ENCODE results near the gene CGNL1.

The CGNL1 gene

GRCh38 chr15:57550640-57551039 lies 174.3 kb downstream of the CGNL1 start:
- no peak for TF ChIP-seq CREB1 (IDR thresholded peaks at IDR 0.05; ENCODE audit: low read depth)
- TF ChIP-seq TCF12 (IDR thresholded peaks at IDR 0.05; ENCODE audit: low read depth): peak; percentile 47
- TF ChIP-seq NFIC (IDR thresholded peaks at IDR 0.05): peak; percentile 78

GRCh38 chr15:57551715-57552677 lies 175.7 kb downstream of the CGNL1 start:
- TF ChIP-seq EGR1 (IDR thresholded peaks at IDR 0.05): no peak
- TF ChIP-seq YY1 (IDR thresholded peaks at IDR 0.05; ENCODE audit: low read depth): peak; percentile 49; the same call in 1 of the 2 replicates
- TF ChIP-seq TEAD4 (IDR thresholded peaks at IDR 0.05): peak; percentile 99
- TF ChIP-seq REST (IDR thresholded peaks at IDR 0.05; ENCODE audit: low read depth): no peak
- peak; percentile 80 for TF ChIP-seq TCF12 (IDR thresholded peaks at IDR 0.05; ENCODE audit: low read depth)
- peak; percentile 71; the same call in 1 of the 2 replicates for TF ChIP-seq FOXM1 (IDR thresholded peaks at IDR 0.05; ENCODE audit: borderline replicate concordance, low read depth)
- peak; percentile 87 for TF ChIP-seq EP300 (IDR thresholded peaks at IDR 0.05; ENCODE audit: borderline replicate concordance)
- no peak for TF ChIP-seq RAD21 (IDR thresholded peaks at IDR 0.05; ENCODE audit: low read depth)
- peak; percentile 67 for TF ChIP-seq MAX (IDR thresholded peaks at IDR 0.05)
- 0 out of 2 replicates have a peak, but pooled peaks have one; percentile 21 for TF ChIP-seq TAF1 (IDR thresholded peaks at IDR 0.05; ENCODE audit: low read depth)
- TF ChIP-seq USF1 (IDR thresholded peaks at IDR 0.05): no peak
- TF ChIP-seq CREB1 (IDR thresholded peaks at IDR 0.05; ENCODE audit: low read depth): no peak
- peak; percentile 92 for TF ChIP-seq NFIC (IDR thresholded peaks at IDR 0.05)
- TF ChIP-seq CEBPB (IDR thresholded peaks at IDR 0.05): no peak
- no peak for TF ChIP-seq ZBTB7A (IDR thresholded peaks at IDR 0.05; ENCODE audit: low read depth)

- no peak for TF ChIP-seq EGR1 (IDR thresholded peaks at IDR 0.05)
- TF ChIP-seq MAX (IDR thresholded peaks at IDR 0.05): no peak
- no peak for TF ChIP-seq RAD21 (IDR thresholded peaks at IDR 0.05; ENCODE audit: low read depth)
These were observed 176.5 kb downstream of the CGNL1 start for GRCh38 chr15:57552678-57553334.

- no peak for TF ChIP-seq RAD21 (IDR thresholded peaks at IDR 0.05; ENCODE audit: low read depth)
- TF ChIP-seq CREB1 (IDR thresholded peaks at IDR 0.05; ENCODE audit: low read depth): no peak
- no peak for TF ChIP-seq EP300 (IDR thresholded peaks at IDR 0.05; ENCODE audit: borderline replicate concordance)
- TF ChIP-seq FOXM1 (IDR thresholded peaks at IDR 0.05; ENCODE audit: borderline replicate concordance, low read depth): no peak
- no peak for TF ChIP-seq EGR1 (IDR thresholded peaks at IDR 0.05)
- TF ChIP-seq REST (IDR thresholded peaks at IDR 0.05; ENCODE audit: low read depth): no peak
- no peak for TF ChIP-seq TAF1 (IDR thresholded peaks at IDR 0.05; ENCODE audit: low read depth)
- TF ChIP-seq USF1 (IDR thresholded peaks at IDR 0.05): no peak
- no peak for TF ChIP-seq TCF12 (IDR thresholded peaks at IDR 0.05; ENCODE audit: low read depth)
- TF ChIP-seq ZBTB7A (IDR thresholded peaks at IDR 0.05; ENCODE audit: low read depth): no peak
- no peak for TF ChIP-seq YY1 (IDR thresholded peaks at IDR 0.05; ENCODE audit: low read depth)
- no peak for TF ChIP-seq CEBPB (IDR thresholded peaks at IDR 0.05)
These were observed 177.2 kb downstream of the CGNL1 start for GRCh38 chr15:57553526-57553925.

GRCh38 chr15:57554063-57554811 lies 177.9 kb downstream of the CGNL1 start:
- TF ChIP-seq USF1 (IDR thresholded peaks at IDR 0.05) (no peak), ZBTB7A (IDR thresholded peaks at IDR 0.05; ENCODE audit: low read depth) (no peak), EGR1 (IDR thresholded peaks at IDR 0.05) (no peak)
